Measurements from ENCODE around the gene HDAC3. TPM values are rescaled to one million over a fixed set of nuclear protein-coding genes. Genes with fewer than 3 reads are reported as not detected.

Gene HDAC3
- total RNA-seq, 1 experiment from 2014 or later = 45.2 TPM

DNA sequence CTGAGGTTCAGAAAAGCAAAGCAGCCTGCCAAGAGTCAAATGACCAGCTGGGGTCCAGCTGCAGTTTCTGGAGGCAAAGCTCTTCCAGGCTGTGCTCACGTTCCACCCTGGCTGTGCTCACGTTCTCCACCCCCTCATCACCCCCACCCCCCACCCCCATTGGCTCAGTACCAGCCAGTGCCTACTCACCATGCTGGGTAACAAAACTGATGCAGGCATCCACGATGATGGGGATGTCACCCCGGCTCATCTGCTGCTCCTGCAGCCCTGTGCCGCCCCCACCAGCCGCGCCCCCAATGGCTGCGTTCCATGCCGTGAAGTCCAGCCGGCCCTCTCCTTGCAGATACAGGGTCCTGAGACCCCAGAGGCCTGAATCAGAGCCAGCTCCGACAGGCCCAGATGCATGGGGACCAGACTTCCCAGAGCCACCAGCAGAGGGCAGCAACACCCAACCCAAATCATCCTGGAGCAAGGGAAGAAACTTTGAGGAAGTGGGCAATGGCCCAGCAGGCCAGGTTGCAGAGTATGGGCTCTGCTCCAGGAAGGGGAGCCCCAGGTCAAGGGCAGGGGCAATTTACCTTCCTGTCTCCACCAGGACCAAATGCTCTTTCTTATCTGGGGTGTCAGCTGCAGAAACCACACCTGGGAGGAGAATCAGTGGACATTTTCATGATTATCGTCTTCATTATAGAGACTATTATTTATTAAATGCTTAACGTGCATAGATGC, 28.2 kb upstream of the HDAC3 start:
- DNase-seq (ENCODE audit: low read depth, low spot score) = peak; percentile 82
- in situ Hi-C loops (cut with HindIII; ENCODE audit: low pct_unique_long_range_greater_than_20kb, low sequenced_read_pairs) = no loop called here

DNA sequence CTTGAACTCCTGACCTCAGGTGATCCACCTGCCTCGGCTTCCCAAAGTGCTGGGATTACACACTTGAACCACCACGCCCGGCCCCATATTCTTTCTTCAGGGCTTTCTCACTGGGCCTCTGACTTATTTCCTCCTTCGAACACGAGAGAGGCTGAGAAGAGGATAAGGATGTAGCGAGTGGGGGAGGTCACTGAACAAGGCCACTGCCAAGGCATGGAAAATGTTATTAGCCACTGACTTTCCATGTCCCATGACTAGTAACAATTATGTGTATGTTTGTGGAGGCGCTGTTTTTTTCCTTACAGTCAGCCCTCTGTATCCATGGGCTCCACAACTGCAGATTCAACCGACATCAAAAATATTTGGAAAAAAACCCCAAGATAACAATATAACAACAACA, 26.9 kb upstream of the HDAC3 start:
- in situ Hi-C loops (cut with HindIII; ENCODE audit: low pct_unique_long_range_greater_than_20kb, low sequenced_read_pairs) = no loop called here

DNA sequence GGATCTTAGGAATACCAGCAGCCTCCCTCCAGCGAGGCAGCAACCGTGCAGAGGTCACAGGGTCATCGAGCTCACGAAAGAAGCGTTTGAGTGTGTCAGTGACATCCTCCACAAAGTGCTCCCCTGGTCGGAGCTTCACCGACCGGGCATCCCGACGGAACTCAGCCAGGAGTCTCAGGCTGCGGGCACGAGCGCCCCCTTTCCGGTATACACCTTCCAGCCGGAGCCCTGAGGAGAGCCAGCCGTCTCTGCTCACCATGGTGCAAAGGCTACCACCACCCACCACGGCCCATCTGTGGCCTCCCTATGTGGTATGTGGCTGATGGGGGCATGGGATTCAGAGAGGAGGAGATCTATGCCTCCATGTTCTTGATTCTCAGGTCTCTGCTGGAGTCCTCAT, 25.4 kb upstream of the HDAC3 start:
- no peak for DNase-seq (ENCODE audit: low read depth, low spot score)
- in situ Hi-C loops (cut with HindIII; ENCODE audit: low pct_unique_long_range_greater_than_20kb, low sequenced_read_pairs) = no loop called here

More for the DNA sequence above, 26.9 kb upstream of the HDAC3 start:
- peak; percentile 27 for DNase-seq (ENCODE audit: low read depth, low spot score)

DNA sequence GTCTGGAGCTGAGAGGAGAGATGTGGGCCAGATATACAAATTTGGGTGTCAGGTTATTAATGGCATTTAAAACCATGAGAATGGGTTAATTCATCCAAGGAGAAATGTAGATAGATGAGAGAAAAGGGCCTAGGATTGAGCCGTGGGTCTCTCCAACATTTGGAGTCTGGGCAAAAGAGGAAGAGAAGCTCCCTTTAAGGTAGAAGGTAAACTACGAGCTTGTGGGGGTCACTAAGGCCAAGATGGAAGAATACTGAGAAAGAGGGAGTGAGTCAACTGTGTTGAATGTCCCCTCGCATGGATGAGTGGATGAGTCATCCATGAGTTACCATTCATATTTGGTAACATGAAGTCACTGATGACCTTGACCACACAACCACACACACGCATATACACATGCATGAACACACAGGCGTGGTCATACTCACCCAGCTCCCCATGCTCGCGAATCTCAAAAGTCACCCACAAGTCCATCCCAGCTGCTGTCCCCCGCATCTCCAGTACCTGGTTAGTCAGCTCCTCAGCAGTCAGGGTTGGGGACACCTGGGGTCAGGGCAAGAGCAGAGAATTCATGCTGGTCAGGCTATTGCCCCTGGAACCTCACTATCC, 21.4 kb upstream of the HDAC3 start:
- no peak for DNase-seq (ENCODE audit: low read depth, low spot score)
- in situ Hi-C loops (cut with HindIII; ENCODE audit: low pct_unique_long_range_greater_than_20kb, low sequenced_read_pairs) = no loop called here

DNA sequence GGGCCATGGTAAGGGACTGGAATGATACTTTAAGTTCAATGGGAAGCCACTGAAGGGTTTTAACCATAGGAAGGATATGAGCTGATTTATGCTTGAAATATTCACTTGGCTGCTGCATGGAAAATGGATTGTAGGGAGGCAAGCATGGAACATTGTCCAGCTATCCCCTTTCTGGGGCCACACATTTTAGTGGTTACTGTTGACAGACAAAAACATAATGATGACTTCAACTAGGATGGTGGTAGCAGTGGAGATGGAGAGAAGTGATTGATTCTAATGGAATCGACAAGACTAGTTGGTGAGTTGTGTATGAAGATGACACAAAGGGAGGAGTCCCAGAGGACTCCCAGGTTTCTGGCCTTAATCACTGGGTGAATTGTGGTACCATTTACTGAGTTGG, 20.8 kb upstream of the HDAC3 start:
- in situ Hi-C loops (cut with HindIII; ENCODE audit: low pct_unique_long_range_greater_than_20kb, low sequenced_read_pairs) = no loop called here
- DNase-seq (ENCODE audit: low read depth, low spot score) = no peak

DNA sequence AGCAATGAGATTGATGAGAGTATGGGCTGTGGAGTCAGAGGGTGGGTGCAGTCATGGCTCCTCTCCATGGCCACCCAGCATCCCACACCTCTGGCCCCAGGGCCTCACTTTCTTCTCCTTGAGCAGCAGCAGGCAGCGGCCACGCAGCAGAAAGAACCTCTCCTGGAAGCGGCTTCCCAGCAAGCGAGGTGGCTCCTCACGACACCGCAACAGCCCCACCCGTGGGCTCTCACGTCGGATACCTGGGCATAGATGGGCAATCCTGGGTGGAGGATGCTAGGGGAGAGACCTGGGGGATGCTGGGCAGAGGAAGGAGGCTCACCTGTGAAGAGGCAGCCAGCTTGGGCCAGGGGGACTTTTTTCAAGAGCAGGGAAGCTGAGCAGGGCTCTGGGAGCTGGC, 19.7 kb upstream of the HDAC3 start:
- in situ Hi-C loops (cut with HindIII; ENCODE audit: low pct_unique_long_range_greater_than_20kb, low sequenced_read_pairs) = no loop called here
- DNase-seq (ENCODE audit: low read depth, low spot score) = no peak

DNA sequence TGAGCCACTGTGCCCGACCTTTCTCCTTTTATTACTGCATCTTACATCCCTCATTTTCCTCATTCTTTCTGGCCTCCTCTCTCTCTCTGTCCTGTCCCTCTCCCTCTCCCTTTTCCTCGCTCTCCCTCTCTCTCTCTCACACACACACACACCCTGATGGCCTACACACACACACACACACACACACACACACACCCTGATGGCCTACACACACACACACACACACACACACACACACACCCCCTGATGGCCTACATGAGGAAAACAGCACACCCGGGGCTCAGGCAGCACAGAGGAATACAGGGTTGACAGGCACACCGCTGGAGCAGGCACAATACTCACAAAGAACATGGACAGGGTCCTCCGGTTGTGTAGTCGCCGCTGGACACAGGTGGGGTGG, 18.4 kb upstream of the HDAC3 start:
- no peak for DNase-seq (ENCODE audit: low read depth, low spot score)
- in situ Hi-C loops (cut with HindIII; ENCODE audit: low pct_unique_long_range_greater_than_20kb, low sequenced_read_pairs) = no loop called here

DNA sequence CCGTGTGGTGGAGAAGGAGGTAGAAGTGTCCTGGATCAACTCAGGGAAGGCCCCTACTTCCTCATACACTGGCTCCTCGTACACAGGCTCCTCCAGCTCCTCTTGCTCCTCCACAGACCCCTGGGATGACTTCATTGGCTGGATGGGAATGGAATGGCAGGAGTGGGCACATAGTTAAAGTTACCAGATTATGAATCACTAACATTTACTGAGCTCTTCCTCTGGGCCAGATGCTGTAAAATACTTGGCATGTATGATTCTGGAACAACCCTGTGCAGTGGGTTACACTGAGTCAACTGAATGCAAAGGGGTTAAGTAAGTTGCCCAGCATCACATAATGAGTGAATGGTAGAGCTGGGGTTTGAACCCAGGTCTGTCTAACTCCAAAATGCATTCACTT, 17.6 kb upstream of the HDAC3 start:
- DNase-seq (ENCODE audit: low read depth, low spot score) = no peak
- in situ Hi-C loops (cut with HindIII; ENCODE audit: low pct_unique_long_range_greater_than_20kb, low sequenced_read_pairs) = no loop called here

DNA sequence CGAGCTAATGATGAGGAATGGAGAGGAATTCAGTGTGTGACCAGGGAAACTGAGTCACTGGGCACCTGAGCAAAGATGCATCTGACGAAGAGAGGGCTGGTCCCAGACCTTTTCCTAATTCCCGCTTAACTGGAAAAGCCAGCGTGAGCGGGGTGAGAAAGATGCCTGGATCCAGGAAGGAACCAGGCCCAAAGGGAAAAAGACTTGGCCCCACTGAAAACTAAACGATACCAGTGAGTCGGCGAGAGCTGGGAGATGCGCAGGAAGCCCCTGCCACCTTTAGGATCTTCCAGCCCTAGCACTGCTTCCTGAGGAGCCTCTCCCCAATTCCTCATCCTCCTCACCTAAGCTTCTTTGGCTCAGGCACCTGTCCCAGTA, 15.1 kb upstream of the HDAC3 start:
- in situ Hi-C loops (cut with HindIII; ENCODE audit: low pct_unique_long_range_greater_than_20kb, low sequenced_read_pairs) = no loop called here
- no peak for DNase-seq (ENCODE audit: low read depth, low spot score)

DNA sequence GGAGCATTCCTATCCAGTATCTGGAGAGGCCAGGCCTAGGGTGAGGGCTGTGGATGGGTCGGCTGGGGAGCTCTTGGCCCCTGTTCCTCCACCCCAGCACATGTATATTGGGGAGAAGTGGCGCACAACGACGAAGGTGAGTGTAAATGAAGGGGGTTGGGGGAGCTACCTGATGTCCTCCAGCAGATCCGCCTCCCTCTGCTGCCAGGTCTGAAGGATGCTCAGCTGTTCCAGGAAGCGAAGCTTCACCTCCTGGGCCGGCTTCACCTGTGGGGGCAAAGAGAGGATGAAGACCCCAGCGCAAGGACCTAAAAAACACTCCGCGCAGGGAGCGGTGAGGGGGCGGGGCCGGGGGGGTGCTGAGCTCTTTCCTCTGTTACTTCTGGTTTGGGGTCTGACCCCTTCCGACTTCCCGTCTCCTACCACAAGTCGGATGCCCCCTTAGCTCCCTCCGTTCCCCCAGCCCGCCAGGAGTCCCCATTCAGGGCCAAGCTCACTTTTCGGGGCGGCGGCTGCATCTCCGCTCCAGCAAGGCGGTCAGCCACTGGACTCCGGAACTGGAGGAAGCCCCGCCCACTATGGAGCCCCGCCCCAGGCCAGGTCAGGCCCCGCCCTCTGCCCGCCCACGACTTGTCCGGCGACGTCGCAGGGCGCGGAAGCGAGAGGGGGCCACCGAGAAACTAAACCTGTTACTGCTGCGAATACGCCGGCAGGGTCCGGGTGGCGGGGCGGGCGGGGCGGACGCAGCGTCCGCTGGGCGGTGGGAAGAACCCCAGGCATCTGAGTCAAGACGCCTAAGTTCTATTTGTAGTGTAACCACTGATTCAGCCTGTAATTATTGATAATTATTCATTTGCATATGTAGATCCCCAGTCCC, 14.4 kb upstream of the HDAC3 start, which contains the start of gene FCHSD1:
Gene FCHSD1 (minus strand): TSS at position 568 of the 877 bp plus-strand sequence. CDS start 50 bp downstream, at position 518.
- in situ Hi-C loops (cut with HindIII; ENCODE audit: low pct_unique_long_range_greater_than_20kb, low sequenced_read_pairs) = no loop called here
- DNase-seq (ENCODE audit: low read depth, low spot score) = peak; percentile 75

DNA sequence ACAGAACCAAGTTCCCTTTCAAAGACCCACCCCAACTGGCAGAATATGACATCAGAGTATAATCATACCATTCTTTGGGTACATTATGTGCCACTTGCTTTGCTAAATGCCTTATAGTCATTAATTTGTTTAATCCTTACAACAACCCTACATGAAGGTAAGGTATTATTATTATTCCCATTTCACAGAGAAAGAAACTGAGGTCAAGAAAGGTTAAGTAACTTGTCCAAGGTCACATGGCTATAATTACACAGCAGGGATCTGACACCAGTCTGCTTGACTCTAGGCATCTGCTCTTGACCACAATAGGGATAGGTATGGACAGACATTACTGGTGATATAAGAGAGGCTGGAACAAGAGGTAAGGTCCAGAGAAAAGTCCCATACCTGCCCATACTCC, 13.3 kb upstream of the HDAC3 start:
- in situ Hi-C loops (cut with HindIII; ENCODE audit: low pct_unique_long_range_greater_than_20kb, low sequenced_read_pairs) = no loop called here
- DNase-seq (ENCODE audit: low read depth, low spot score) = no peak

DNA sequence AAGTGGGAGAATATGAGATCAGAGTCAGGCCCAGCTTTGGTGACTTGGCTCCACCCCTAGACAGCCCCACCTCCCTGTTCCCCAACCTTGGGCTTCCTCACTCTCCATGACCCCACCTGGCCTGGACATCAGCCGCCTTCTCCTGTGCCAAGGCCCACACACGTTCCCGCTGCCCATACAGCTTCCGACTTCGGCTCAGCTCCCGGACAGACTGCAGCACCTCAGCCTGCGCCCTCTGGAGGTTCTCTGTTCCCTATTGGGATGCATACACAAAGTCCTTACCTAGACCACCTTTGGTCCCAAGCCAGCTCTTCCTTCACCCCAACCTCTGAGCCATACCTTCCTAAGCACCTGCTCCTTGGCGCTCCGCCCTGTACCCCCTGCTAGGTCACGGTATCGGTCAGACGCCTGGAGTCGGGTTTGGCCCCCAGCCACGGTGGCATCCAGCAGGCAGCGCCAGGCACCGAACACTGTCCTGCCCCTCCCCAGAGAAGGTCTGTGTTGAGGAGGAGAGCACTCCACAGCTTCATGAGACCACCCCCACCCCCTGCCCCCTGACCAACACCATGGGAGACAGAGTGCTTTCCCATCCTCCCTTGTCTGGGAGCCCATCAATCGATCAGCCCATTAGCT, 12.5 kb upstream of the HDAC3 start:
- no peak for DNase-seq (ENCODE audit: low read depth, low spot score)
- in situ Hi-C loops (cut with HindIII; ENCODE audit: low pct_unique_long_range_greater_than_20kb, low sequenced_read_pairs) = no loop called here

DNA sequence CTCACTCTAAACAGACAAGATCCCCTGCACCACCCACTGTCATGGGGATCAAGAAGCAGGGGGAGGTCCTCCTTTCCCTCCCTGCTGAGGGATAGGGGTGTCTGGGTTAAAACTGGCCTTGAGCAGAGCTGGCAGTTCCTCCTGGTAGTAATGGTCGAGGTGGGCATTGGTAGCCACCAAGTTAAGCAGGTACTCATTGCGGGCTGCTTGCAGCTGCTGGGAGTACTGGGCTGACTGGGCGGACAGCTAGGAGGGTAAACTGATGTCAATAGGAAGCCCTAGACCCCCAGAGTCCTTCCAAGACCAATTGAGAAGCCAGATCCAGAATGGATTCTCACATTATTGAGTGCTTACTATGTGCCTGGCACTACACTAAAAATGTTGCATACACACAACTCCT, 11.2 kb upstream of the HDAC3 start:
- DNase-seq (ENCODE audit: low read depth, low spot score) = no peak
- in situ Hi-C loops (cut with HindIII; ENCODE audit: low pct_unique_long_range_greater_than_20kb, low sequenced_read_pairs) = no loop called here

DNA sequence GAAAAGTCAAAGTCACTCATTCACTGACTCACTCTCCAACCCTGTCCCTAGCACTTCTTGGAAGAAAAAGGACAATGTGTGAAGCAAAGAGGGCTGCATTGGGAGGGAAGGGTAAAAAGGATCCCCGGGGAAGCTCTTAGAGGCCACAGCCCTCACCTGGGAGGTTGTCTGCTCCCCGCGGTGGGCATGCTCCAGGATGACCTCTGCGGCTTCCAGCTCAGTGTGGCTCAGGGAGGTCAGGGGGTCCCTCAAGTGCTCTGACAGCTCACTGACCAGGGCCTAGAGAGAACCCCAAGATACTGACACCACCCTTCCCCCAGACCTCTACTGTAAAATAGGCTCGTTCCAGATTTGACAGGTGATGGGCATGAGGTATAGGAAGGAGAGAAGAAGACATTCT, 10.6 kb upstream of the HDAC3 start:
- in situ Hi-C loops (cut with HindIII; ENCODE audit: low pct_unique_long_range_greater_than_20kb, low sequenced_read_pairs) = no loop called here
- no peak for DNase-seq (ENCODE audit: low read depth, low spot score)

DNA sequence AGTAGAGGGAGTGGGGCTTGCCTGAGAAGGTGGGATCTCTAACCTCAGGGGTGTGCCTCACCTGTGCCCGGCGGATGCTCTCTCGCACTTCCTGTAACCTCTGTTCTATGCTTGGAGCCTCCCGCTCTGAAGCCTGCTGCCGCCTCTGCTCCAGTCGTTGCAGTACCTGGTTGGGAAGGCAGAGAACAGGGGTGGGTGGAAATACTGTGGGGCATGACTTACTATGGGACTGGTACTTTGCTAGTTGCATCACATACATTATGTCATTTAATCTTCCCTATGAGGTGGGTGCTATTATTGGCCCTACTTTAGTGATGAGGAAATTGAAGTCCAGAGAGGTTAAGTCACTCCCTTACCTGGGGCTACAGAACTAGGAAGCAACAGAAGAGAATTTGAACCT, 9.4 kb upstream of the HDAC3 start:
- DNase-seq (ENCODE audit: low read depth, low spot score) = no peak
- in situ Hi-C loops (cut with HindIII; ENCODE audit: low pct_unique_long_range_greater_than_20kb, low sequenced_read_pairs) = no loop called here

DNA sequence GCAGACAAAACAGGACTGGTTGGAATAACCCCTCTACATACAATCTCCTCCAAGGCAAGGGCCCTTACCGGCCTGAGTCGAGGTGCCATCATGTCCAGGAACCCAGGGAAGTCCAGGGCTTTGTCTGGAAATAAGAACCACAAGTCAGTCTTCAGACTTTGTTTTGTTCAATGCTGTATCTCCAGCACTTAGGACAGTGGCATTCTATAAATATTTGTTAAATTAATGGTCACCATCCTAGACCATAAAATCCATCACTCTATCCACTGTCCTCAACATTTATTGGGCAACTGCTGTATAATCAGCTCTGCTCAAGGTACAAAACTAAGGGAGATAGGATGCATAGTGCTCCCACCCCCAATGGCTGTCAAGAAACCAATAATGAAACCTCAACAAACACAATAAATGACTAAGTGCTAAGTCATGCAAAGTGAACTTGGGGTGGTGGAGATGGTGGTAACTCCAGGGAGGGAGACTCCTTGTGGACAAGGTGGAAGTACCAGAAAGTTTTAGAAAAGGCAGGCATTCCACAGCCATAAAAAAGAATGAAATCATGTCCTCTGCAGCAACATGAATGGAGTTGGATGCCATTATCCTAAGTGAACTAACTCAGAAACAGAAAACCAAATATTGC, 5.1 kb upstream of the HDAC3 start:
- in situ Hi-C loops (cut with HindIII; ENCODE audit: low pct_unique_long_range_greater_than_20kb, low sequenced_read_pairs) = no loop called here

DNA sequence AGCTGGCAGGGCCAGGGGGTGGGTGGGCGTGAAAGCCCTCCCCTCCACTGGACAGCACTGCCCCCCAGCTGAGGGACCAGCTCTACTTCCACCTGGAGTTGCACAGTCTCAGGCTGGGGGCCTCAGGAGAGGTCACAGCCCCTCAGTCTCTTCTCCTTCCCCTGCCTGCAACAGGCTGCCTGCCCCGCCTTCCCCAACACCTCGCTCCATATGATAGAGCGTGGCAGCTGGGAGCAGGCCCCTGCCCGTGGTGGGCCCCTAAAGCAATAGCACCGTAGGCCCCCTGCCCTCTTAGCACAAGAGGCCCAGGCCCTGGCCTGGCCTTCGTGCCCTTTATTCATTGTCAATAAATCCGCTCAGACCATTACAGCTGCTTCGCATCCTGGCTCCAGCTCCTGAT, 4.0 kb upstream of the HDAC3 start:
- DNase-seq (ENCODE audit: low read depth, low spot score) = no peak
- in situ Hi-C loops (cut with HindIII; ENCODE audit: low pct_unique_long_range_greater_than_20kb, low sequenced_read_pairs) = no loop called here

More for the DNA sequence above, 5.1 kb upstream of the HDAC3 start:
- peak; percentile 23 for DNase-seq (ENCODE audit: low read depth, low spot score)

DNA sequence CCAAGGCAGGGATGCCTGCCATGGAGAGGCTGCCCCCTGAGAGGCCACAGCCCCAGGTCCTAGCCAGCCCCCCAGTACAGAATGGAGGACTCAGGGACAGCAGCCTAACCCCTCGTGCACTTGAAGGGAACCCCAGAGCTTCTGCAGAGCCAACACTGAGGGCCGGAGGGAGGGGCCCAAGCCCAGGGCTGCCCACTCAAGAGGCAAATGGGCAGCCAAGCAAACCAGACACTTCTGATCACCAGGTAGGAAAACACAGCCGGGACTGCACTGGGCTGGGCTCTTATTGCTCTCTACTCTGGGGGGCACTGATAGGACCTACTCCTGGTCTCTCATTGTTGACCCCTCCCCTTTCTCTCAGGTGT, 3.4 kb upstream of the HDAC3 start:
- DNase-seq (ENCODE audit: low read depth, low spot score) = no peak
- in situ Hi-C loops (cut with HindIII; ENCODE audit: low pct_unique_long_range_greater_than_20kb, low sequenced_read_pairs) = no loop called here

All from SK-MEL-5 (cell line).